BE2C (cell line): ENCODE results near the gene SEMA3G.

Source experiments
- DNase-seq: peaks from one replicate; pipeline ENCODE4 v3.0.0-alpha.2; 2020
- H3K27me3 ChIP-seq: fragments of 250-450 bp; sonication (Bioruptor Pico); 2 replicates; pipeline ENCODE4 v1.5.1; 2020; ENCODE audit warnings: mild to moderate bottlenecking
- H3K36me3 ChIP-seq: fragments of 250-450 bp; sonication (Bioruptor Pico); 2 replicates; pipeline ENCODE4 v1.5.1; 2020; ENCODE audit warnings: mild to moderate bottlenecking
- H3K4me1 ChIP-seq: fragments of 250-450 bp; sonication (Bioruptor Pico); 2 replicates; pipeline ENCODE4 v1.5.1; 2020
- H3K4me3 ChIP-seq: 2 replicates; pipeline ENCODE4 v1.5.1; 2011; ENCODE audit warnings: low read depth, low read length
- H3K9me3 ChIP-seq: fragments of 250-450 bp; sonication (Bioruptor Pico); 2 replicates; pipeline ENCODE4 v1.5.1; 2020
- CTCF ChIP-seq: IDR thresholded peaks from 2 replicates; pipeline ENCODE4 v1.5.1; 2012; ENCODE audit warnings: mild to moderate bottlenecking, low read depth, low read length

Gene SEMA3G

GRCh38 chr3:52399593-52399992 is 45.3 kb downstream of the SEMA3G start:
- Histone ChIP-seq H3K36me3 (no peaks in the 10 kb centered on the region; the same call in 1 of the 2 replicates), H3K4me1 (no peaks in the 10 kb centered on the region), H3K4me3 (no peak overlapping the region), H3K9me3 (no peaks in the 10 kb centered on the region), H3K27me3 (no peaks in the 10 kb centered on the region)
- DNase-seq: no peak
- no peak for TF ChIP-seq CTCF

- no peaks in the 10 kb centered on the region for H3K27me3 ChIP-seq
Measured at GRCh38 chr3:52399131-52399530, 45.8 kb downstream of the SEMA3G start.

GRCh38 chr3:52398670-52399081 is 46.2 kb downstream of the SEMA3G start:
- H3K4me1 ChIP-seq: no peaks in the 10 kb centered on the region
- TF ChIP-seq CTCF: no peak
- no peak for DNase-seq
- H3K27me3 ChIP-seq: no peaks in the 10 kb centered on the region
- H3K36me3 ChIP-seq: no peaks in the 10 kb centered on the region; the same call in 1 of the 2 replicates
- H3K9me3 ChIP-seq: no peaks in the 10 kb centered on the region
- H3K4me3 ChIP-seq: no peak overlapping the region

More at GRCh38 chr3:52399131-52399530, 45.8 kb downstream of the SEMA3G start:
- no peak for TF ChIP-seq CTCF
- no peaks in the 10 kb centered on the region for H3K4me1 ChIP-seq
- H3K4me3 ChIP-seq: no peak overlapping the region
- no peak for DNase-seq
- H3K36me3 ChIP-seq: no peaks in the 10 kb centered on the region; the same call in 1 of the 2 replicates
- no peaks in the 10 kb centered on the region for H3K9me3 ChIP-seq

GRCh38 chr3:52397676-52398399 is 47.1 kb downstream of the SEMA3G start:
- no peak for TF ChIP-seq CTCF
- DNase-seq: no peak
- H3K4me1 ChIP-seq: no peaks in the 10 kb centered on the region
- no peaks in the 10 kb centered on the region; the same call in 1 of the 2 replicates for H3K36me3 ChIP-seq
- H3K4me3 ChIP-seq: no peak overlapping the region
- H3K9me3 ChIP-seq: no peaks in the 10 kb centered on the region
- H3K27me3 ChIP-seq: no peaks in the 10 kb centered on the region

GRCh38 chr3:52396907-52397591 is 47.9 kb downstream of the SEMA3G start:
- Histone ChIP-seq H3K4me1 (no peaks in the 10 kb centered on the region), H3K9me3 (no peaks in the 10 kb centered on the region), H3K4me3 (no peak overlapping the region), H3K27me3 (no peaks in the 10 kb centered on the region), H3K36me3 (no peaks in the 10 kb centered on the region)
- DNase-seq: no peak
- no peak for TF ChIP-seq CTCF
